GM18868 (cell line): Measurements from ENCODE around the gene SKAP2.

Source experiments
- ATAC-seq: cut with Tn5 transposase; IDR thresholded peaks from one replicate; pipeline ENCODE4 v1.9.1; 2021; ENCODE audit warnings: mild to moderate bottlenecking, moderate library complexity; ENCODE audit not compliant: unreplicated experiment

The SKAP2 gene

DNA sequence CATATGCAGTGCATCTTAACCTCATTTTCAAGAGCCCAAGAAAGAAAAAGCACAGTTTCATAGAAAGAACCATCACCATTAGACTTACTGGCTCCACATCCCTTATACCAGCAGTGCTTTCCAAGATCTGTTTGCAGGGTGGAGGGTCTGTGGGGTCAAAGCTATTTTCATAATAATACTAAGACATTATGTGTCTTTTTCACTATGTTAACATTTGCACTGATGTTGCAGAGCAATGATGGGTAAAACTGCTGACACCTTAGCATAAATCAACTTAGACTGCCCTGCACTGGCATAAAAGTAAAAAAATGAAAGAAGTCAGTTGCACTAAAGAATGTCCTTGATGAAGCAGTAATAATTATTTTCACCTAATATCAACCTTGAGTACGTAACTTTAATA lies 166.2 kb downstream of the SKAP2 start:
- ATAC-seq, result no peak

DNA sequence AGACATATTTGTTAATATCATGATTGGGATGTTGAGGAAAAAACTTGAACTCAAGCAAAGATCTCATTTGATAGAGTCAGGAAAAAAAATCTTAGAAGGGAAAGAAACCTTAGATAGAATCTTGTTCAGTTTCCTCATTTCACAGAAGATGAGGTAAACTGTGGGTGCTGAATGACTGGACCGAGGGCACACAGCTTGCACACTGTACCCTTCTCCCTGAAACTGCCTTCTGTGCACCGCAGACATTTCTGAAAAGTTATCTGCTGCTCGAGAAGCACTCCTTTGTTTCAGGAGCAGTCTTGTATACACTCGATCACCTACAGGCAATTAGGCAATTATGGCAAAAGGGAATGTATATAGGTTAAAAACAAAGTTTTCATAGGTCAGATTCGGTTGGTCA lies 167.4 kb downstream of the SKAP2 start:
- ATAC-seq, result no peak

DNA sequence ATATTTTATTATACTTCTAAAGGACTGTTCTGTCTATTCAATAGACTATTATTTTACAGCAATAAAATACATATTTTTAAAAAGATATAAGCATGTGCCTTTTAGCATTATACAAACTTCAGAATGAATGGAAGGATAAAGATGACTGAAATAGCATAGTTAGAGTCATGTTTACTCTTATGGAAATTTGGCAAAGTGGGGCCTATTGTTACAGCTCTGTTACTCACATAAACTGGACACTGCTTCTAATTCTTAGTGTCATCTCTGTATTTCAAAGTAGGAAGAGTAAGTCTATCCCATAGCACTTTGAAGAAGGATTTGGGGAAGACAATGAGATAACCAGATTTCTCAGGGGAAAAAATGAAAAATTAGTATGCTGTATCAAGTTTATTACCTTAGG lies 168.2 kb downstream of the SKAP2 start:
- no peak for ATAC-seq

DNA sequence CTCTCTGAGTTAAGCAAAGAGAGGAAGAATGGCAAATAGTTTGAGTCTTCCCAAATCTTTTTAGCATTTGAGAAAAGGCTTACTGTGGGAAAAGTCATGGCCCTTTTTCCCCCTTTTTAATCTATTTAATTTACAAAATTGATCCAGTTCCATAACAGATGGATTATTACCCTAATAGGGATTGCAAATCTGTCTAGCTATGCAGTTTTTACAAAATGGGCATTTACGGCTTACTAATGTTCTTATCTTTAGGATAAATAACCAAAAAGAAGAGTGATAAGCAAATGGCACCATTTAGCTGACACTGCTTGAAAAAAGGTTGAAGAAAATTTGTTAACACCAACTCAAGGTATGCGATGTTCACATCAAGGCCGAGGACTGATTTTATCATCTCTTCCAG lies 169.7 kb downstream of the SKAP2 start:
- ATAC-seq, result no peak

DNA sequence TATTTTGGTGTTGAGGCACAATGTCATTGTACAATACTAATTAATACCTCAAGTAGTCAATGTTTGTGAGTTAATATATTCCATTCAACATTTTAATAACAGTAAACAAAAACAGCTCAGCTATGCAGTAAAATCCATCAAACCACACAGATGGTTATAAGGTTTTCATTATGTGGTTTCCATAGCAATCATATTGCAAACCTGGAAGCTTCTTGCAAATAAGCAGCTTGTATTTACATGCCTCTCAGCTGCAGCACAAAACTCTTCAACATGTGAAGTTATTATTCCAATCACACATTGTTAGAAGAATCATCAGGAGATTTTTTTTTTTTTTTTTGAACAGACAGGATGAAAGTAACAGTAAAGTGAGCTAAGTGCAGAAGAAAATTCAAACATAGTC lies 170.2 kb downstream of the SKAP2 start:
- no peak for ATAC-seq

DNA sequence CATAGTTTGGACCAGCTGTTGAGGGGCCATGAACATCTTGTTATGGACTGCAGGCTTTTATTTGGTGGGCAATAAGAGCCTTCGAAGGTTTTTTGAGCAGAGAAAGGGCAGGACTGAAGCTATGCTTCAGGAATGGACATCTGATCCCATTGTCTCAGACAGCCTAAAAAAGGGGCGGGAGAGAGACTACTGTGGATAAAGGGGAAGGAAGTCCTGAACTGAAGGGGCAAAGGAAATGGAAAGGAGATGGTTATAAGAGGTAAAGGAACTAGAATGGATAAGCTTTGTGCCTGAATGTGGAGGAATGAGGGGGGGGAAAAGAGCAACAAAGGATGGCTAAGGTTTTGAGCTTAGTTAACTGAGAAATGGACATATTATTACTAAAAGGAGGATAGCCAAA lies 172.5 kb downstream of the SKAP2 start:
- no peak for ATAC-seq

DNA sequence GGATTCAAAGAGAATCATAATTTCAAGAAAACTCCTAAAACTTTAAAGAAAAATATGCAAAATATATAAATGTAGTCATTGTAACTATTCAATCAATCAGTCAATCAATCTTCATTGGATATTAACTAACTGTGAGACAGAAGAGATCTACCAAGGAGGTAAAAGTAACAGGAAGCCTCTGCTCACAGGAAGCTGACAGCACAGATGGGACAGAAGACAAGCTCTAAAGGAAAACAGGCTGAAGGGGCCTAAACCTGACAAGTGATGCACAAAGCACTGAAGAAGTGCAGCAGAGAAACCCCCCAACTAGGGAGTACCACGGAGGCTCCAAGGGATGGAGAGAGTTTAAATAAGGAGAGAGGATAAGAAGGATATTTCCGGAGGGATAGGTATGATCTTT lies 173.0 kb downstream of the SKAP2 start:
- ATAC-seq, result no peak

DNA sequence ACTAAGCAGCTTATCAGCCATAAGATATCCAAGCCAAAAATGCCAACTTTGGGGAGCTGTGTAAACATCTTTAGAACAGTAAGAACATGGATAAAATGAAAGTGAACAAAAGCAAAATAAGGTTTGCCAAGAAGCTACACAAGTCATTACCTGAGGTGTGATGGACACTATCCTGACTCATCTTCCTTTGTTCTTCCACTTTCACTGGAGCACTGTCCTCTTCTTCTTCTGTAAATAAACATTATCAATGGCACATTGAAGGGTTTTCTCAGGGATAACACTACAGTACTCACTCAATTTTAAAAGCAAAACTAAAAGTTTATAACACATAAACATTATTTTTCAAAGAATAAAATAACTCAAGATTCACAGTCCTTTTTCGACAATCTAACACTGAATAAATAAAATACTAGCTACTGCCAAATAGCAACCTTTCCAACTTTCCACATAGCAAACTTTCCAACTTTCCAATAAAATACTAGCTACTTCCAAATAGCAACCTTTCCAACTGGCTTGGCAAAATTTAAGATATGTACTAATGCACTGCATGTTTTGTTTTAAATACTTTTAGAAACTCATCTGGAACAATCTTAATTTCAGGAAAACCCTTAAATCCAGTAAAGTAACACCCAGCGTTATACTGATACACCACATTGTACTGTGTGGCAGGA lies 174.1 kb downstream of the SKAP2 start:
- no peak for ATAC-seq

DNA sequence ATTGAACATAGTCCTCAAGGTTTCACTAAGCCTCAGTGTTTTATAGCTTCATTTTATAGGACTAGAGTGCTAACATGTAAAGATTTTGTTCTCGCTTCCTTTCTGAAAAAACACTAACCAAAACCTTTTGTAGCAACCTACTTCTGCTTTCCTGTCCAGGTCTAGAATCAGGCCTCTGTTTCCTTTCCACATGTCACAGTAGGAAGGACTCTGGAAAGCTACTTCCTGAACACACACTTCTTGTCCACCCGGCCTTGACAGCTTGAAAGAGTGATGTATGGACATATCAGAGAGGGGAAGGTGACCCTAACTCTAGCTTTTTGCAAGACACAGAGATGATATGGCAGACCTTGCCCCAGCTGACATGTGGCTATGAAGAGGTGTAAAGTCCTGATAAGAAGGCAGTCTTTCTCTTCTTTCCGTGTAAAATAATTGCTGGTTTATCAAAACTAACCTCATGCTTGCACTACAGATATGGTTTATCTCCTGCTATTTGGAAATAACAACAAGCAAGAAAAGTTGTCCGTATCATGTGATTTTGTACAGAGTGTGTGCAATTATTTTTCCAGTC lies 175.4 kb downstream of the SKAP2 start:
- peak; percentile 79 for ATAC-seq

DNA sequence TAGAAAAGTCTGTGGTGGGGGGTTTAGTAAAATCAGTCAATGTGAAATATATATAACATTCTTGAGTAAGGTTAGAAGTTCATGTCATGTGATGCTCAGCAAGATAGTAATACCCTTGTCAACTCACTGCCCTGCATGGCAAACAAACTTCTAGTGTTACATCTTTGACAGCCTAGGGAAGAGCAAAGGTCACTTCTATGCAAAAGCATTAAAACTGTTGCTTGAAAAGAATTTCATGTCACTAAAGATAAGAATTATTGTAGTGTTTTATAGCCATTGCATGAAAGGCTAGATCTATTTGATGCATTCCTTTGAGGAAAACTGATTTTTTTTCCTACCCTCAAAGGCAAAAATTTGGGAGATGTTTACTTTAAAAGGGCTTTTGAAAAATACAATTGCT lies 176.0 kb downstream of the SKAP2 start:
- ATAC-seq, result no peak

DNA sequence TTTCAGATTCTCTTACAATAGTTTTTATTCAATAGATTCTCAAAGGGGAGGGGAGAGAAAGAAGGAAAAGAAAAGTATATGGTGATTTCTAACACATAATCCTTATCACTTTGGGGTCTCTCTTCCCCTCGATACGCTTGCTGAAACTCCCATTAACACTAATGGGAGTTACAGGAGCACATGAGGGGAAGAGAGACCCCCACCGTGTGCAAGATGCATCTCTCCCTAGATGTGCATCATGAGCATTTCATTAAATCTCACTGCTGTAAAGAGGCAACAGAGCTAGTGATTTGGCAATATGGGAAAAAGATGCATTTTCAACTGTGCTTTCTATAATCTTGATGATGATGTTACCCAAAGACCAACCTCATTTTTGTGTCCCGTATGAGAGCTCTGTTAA lies 177.4 kb downstream of the SKAP2 start:
- ATAC-seq, result no peak

DNA sequence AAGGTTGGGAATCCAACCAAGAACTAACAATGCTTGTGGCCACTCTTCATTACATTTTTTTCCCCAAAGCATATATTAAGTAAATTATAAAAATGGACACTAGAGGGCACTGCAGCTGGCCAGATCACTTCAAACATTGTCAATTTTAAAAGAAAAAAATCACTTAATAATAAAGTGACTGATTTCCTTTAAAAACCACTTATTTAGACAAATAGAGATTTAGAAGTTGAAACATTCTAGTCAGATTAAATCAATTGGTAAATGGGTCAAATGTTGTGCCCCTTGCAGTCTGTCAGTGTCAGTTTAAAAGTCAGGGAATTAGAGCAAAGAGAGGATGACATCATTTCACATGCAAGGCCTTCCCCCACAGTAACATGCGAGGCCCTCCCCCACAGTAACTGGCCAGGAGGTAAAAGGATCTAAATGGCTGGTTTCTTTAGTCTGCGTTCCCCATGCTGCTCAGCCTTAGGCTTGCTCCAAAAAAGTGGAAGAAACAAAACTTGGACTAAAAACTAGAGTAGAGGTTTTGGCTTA lies 177.9 kb downstream of the SKAP2 start:
- ATAC-seq, result no peak

DNA sequence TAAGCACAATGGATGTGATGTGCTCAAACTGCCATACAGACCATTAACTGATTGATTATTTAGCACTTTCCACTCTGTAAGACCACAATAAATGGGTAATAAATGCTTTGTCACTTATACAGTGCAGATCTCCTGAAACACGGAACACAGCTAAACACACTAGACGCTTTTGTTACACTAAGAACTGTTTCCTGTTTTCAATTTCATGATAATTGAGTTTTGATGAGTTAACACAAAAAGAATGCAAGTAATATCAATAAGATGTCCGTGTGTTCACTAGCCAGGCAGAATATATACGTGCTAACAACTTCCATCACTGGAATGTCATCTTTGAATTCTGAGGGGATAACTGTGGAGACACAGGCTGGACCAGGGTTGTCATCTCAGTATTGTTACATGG lies 178.8 kb downstream of the SKAP2 start:
- no peak for ATAC-seq

DNA sequence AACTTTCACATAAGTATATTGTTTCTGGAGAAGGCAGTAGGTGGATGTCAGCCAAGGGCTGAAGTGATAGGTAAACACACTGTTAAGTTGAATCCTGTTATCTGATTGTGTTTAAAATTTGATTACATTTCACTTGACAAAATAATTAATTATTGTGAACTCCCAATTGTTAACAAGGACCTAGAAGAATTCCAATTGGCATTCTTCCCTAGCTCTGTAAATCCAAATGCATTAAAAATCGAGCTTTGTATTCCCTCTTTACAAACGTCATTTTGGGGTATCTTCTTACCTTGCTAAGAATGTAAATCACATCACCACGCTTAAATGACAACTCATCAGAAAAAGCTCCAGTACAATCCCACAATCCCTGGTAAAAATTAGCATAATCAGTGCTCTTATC lies 179.9 kb downstream of the SKAP2 start:
- ATAC-seq, result no peak

DNA sequence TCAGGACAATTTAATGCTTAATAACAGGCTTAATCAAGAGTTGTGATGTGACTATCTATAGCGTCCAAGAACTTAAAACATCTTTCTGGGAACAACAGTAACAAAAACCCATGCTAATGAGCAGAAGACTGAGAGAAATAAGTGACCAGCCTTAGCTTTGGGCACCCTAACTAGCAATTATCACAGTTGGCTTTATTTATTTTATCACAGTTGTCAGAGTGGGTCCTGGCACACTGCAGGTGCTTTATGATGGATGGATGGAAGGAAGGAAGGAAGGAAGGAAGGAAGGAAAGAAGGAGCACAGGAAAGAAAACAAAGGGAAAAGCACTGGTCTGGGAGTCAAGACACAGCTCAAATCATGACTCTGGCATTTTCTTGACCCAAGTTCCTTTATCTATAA lies 181.1 kb downstream of the SKAP2 start:
- no peak for ATAC-seq

DNA sequence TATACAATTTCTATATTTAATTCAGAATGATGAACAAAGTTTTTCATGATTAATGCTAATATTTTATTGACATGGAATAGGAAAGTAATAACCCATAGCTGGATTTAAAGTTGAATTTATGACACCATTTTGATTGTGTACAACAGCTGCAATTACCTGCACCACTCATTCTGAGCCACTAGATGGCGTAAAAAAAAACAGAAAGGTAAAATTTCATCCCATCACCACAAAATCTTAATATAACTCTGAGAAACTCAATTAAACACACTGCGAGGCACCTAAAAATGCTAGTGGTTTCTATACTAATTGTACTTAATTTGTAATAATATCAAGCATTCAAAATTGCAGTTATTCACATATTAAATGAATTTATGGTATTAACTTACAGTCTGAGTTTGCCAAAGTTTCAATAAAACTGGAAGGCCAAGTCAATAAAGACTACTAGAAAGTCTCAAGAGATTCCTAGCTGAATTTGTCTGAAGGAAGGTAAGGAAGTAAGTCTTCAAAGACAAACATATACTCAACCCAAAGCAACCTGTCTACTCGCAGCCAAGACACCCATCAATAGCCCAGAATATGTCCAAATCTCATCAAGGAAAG lies 182.5 kb downstream of the SKAP2 start:
- ATAC-seq, result no peak

DNA sequence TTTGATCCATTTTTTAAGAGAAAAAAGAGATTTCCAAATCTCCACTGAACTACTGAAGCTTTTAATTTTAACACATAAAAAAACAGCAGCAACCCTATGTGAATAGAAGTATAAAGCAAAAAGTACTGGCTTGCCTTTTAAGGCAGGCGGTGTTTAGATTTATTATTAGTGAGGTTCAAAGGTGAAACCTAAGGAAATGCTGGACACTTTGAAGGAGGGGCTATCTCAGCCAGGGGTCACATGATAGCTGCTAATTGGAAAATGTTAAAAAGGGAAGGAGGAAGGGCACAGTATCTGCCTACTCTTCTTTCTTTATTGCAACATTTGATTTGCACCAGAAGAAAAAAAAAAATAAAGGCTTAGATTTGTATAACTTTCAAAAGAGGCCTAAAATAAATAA lies 183.8 kb downstream of the SKAP2 start:
- no peak for ATAC-seq

DNA sequence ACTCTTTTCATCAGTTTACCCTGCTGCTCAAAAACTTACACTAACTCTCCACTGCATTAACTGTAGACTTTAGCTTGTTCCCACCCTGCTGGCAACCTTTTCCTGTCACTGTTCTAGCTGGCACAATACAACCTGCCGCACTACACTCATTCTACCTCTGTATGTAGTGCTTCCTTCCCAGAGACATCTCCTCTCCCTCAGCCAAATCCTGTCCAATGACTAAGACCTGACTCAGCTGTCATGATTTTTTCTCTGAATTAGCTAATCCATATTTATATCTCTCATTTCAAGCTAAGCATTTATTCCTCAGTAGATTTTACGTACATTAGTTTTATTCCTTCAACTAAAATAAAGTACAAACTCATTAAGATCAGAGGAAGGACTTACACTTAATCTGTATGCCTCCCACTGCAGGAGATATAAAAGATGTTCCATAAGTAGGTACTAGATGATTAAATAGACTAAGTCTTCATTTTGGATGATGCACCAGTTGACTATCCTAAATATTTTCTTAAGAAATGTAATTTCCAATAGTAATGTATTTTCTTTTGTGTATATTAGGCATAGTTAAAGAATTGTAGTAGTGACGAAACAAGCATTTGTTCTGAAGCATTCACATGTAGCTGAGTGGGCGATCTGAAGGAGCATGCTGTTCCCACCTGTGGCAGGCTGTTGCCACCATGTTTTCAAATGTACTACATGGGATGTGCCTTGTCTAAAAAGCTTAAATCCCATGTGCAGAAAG lies 189.1 kb downstream of the SKAP2 start:
- ATAC-seq, result no peak

DNA sequence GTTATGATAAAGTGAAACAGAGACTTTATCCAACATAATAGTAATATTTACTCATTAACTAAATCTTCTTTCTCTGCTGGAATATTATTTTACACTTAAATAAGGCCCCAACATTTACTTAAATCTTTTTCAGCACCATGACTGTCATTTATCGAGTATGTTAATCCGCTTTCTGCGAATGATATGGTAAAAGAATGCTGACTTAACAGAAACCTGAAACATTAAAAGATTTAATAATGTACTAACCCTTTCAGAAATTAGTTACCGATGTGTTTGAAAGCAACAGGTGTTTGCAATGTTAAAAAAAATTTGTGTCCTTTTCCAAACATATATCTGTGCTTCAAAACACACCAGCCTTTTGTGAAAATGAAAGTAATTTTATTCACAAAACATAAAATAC lies 190.5 kb downstream of the SKAP2 start:
- ATAC-seq, result no peak

DNA sequence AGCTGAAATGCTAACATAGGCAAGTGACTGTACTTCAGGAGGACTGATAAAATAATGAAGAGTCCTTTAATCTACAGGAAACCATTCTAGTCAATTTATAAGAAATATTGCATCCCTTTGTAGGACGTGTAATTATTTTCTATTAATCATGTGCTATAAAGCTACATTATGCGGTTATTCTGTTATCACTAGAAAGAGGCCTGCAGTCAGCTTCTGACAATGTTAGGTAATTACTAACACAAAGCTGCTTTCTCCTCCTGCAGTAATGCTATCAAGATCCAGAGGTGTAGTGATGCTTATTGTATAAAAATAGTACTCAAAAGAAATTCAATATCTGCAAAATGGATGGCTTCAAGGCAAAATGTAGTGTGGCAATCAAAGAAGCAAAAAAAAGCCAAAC lies 191.1 kb downstream of the SKAP2 start:
- no peak for ATAC-seq

DNA sequence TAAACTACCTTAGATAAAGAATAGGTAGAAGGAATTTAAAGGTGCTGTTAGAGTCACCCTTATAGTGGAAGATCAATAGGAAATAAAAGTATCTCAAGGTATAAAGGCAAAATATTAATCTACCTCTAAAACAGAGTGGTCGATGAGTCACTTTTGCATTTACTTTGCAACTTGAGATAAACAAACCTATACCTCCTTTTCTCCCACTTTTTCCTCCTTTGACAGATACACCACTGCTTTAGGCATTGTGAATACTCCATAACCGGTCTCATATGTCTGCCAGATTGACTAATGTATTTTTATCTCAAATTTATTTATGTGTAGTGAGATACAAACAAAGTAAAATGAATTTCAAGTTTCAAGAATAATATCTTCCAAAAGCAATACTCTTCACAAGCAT lies 193.5 kb downstream of the SKAP2 start:
- ATAC-seq, result no peak

DNA sequence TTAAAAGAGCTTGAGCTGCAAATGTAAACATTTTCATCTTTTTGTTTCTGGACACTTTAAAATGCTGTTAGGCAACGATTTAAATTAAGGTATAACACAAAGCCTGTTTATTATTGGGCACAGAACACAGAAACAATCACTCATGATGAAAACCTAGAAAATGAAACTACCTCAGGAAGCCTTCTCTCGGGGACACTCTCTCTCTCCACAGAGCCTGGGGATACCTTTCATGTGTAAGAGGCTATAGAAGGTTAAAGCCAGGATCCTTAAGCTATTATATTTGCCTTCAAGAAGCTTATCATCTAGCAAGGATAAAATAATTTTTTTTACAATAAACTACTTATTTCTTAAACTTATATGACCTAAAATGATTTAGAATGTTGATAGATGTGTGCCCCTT lies 194.1 kb downstream of the SKAP2 start:
- ATAC-seq, result no peak
